Activated effector memory CD4-positive, alpha-beta T cell treated with anti-CD3 and anti-CD28 coated beads, Interleukin-2, amount 50 U/mL, for 16 hours (primary cell): ENCODE data around the gene CEP350.

Source experiments
- DNase-seq: peaks from one replicate; pipeline ENCODE4 v3.0.0-alpha.2; 2020

CEP350 gene, protein sequence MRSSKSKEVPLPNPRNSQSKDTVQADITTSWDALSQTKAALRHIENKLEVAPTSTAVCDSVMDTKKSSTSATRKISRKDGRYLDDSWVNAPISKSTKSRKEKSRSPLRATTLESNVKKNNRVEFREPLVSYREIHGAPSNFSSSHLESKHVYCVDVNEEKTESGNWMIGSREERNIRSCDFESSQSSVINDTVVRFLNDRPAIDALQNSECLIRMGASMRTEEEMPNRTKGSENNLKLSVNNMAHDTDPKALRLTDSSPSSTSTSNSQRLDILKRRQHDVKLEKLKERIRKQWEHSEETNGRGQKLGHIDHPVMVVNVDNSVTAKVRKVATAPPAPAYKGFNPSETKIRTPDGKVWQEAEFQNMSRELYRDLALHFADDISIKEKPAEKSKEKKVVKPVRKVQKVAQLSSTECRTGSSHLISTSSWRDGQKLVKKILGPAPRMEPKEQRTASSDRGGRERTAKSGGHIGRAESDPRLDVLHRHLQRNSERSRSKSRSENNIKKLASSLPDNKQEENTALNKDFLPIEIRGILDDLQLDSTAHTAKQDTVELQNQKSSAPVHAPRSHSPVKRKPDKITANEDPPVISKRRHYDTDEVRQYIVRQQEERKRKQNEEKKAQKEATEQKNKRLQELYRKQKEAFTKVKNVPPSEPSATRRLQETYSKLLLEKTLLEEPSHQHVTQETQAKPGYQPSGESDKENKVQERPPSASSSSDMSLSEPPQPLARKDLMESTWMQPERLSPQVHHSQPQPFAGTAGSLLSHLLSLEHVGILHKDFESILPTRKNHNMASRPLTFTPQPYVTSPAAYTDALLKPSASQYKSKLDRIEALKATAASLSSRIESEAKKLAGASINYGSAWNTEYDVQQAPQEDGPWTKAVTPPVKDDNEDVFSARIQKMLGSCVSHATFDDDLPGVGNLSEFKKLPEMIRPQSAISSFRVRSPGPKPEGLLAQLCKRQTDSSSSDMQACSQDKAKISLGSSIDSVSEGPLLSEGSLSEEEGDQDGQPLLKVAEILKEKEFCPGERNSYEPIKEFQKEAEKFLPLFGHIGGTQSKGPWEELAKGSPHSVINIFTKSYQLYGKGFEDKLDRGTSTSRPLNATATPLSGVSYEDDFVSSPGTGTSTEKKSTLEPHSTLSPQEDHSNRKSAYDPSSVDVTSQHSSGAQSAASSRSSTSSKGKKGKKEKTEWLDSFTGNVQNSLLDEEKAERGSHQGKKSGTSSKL (N-terminal part only)

DNA sequence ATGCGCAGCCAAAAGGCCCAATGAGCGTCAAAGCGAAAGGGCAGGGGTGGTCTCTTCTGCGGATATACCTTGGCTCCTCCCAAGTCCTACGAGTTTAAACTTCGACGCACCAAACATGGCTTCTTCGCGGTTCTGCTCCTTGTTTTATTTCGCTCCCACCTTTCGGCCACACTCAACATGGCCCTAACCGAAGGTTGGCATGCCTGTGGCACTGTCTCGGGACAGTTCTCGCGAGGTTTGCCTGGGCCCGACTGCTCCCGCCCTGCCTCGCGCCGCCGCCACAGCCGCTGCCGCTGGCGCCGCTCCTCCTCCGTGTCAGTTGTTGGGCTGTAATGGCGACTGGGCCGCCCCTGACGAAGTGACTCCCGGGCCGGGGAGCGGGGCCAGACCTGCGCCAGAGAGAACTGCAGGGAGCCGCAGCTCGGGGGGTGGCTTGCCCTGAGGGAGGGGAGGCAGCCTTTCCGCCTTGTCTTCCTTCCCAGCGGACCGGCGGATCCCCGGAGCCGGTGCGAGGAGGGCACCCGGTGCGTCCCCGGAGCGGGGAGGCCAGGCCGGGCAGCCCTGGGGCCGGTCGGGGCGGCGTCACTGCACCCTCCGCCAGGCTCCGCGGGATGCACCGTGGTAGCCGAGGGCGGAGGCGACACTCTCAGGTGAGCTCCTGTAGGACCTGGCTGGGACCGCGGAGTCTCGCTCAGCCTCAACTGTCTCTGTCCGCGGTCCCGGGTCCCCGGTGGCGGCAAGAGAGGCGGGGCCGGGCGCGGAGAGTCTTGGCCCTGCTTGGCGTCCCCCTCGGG, at the start of gene CEP350:
CEP350 (plus strand) TSS at position 318 of the 794 bp plus-strand sequence. CDS start 31,372 bp downstream, outside the sequence.
- DNase-seq: peak; percentile 99

DNA sequence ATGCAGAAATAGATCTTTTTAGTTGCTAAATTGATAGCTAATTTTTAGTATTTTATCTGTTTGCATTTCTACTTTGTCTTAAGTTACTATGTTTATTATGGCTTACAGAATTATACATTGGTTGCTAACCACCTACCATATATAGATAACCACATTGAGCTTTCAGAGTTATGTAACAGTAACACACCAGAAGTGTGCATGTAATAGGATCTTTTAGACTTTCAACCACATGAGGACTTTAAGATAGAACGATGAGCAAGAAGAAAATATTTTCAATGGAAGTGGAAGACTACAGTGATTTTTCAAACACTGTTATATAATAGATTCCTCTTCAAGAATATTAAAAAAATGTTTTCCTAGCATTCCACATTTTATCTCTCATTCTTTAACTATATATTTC, 43.7 kb upstream of the CEP350 start:
- no peak for DNase-seq

DNA sequence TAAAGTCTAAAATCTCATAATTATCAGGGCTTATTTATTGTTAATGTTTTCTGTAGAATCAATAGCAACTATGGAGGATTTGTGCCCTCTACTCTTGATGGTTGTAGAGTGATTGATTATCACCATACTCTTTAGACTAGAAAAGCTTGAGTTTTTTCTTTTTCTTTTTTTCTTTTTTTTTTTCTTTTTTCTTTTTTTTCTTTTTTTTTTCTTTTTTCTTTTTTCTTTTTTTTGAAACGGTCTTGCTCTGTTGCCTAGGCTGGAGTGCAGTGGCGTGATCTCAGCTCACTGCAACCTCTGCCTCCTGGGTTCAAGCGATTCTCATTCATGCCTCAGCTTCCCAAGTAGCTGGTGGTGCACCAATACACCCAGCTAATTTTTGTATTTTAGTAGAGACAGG, 42.8 kb upstream of the CEP350 start:
- no peak for DNase-seq

DNA sequence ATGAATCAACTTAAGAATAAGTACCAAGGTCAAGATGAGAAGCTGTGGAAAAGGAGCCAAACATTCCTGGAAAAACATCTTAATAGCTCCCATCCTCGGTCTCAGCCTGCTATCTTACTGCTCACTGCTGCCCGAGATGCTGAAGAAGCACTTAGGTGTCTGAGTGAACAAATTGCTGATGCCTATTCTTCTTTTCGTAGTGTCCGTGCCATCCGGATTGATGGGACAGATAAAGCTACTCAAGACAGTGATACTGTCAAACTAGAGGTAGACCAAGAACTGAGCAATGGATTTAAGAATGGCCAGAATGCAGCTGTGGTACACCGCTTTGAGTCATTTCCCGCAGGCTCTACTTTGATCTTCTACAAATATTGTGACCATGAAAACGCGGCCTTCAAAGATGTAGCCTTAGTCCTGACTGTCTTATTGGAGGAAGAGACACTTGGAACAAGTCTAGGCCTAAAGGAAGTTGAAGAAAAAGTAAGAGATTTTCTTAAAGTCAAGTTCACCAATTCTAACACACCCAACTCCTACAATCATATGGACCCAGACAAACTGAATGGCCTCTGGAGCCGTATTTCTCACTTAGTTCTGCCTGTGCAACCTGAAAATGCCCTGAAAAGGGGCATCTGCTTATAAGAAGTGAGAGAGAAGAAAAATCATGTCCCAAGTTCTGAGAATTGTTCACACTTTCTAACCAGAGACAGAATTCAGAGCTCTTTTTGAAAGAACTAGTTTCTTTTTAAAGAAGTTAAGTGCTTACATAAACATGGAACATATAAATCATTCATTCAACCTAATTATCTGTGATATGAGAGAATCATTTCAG, 36.8 kb upstream of the CEP350 start:
- no peak for DNase-seq

DNA sequence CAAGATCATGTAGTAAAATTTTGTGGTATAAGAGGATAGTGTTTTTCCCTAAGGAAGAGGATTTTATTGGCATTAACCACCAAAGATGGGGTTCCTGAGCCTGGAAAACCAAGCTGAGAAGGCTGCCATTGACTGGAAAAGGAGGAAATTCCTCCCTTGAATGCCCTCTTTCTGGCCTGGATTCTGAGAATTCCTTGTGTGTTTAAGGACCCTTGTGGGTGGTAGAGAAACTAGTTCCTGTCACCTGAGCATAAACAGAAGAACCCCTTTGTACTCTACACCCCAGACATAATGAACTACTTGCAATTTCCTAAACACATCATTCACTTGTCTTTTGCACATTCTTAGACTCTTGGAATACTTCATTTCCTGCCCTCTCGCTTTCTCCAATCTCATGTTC, 33.1 kb upstream of the CEP350 start:
- DNase-seq: no peak

DNA sequence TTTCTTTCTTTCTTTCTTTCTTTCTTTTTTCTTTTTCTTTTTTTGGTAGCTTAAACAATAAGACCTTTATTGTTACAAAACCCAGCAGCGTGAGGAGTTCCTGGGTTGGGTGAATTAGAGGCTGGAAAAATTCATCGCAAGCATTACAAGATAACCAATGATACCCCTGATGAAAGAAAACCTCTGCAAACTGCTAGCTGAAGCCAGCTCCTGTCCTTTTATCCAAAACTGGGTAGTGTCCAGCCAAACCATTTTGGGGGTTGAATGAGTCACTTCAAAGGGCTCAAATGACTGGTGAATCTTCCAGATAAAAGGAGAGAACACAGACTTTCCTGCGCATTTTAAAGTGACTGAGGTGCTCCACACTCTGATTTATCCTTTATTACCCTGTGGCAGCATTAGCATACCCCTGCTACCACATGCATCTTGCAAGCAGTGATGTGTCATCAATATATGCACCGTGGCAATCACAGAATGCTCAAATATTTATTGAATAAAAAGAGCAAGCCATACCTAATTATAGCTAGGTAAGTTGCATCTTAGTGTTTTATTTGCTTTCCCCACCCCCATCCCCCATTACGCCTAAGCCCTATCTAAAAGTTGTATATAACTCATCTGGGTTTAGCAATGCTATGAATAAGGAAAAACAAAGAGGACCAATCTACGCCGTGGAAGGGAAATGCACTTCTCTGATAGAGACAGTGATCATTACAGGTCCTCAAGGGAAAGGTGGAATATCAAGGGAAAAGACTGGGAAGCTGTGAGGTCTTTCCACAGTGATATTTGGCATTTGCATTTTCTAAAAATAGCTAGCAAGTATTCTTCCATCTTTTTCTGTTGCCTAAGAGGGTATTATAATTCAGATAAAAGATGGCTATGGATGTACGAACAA, 32.4 kb upstream of the CEP350 start:
- no peak for DNase-seq

DNA sequence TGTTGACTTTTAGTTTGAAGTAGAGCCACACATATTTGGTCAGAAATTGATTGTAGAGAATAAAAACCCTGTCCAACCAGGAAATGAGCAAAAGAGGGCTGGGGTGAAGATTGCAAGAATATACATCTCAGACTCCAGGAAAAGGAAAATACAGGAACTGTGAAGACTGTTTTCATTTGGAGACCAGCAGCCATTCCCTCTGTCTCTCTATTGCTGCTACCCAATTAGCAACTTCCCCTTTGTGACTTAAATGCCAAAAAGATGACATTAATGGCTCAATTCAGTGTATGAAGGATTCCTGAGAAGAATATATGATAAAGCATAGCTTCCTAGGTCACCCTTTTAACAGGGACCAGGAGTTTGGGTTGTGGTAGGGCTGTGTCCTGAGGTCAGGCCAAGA, 31.6 kb upstream of the CEP350 start:
- DNase-seq: no peak

DNA sequence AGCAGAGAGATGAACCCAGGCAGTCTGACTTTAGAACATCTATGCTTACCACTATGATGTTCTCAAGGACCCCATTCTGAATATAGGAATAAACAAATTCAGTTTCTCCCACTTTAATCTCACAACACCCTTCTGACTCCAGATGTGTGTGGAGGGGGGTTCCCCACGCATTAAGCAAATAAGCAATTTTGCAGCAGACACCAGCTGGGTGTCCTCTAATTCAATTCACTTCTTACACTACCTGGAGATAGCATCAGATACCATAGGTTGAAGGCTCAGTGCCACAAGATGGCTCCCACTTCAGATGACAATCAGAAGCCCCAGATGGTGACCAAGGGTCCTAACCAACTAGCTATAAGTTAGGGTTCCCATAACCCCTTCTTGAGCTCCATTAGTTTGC, 30.3 kb upstream of the CEP350 start:
- DNase-seq: no peak

DNA sequence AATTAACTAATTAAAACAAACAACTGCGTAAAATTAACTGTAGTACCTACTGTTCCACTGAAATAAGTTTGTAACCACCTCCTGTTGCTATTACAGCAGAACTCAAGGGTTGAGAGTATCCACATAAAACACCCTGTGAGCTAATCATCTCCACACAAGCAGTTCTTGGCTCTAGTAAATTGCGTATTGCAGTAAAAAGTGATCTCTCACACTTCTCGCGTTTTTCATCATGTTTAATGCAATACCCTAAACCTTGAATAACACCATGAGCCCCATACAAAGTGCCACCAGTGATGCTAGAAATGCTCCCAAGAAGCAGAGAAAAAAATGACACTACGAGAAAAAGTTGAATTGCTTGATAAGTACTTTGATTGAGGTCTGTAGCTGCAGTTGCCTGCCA, 29.3 kb upstream of the CEP350 start:
- no peak for DNase-seq

DNA sequence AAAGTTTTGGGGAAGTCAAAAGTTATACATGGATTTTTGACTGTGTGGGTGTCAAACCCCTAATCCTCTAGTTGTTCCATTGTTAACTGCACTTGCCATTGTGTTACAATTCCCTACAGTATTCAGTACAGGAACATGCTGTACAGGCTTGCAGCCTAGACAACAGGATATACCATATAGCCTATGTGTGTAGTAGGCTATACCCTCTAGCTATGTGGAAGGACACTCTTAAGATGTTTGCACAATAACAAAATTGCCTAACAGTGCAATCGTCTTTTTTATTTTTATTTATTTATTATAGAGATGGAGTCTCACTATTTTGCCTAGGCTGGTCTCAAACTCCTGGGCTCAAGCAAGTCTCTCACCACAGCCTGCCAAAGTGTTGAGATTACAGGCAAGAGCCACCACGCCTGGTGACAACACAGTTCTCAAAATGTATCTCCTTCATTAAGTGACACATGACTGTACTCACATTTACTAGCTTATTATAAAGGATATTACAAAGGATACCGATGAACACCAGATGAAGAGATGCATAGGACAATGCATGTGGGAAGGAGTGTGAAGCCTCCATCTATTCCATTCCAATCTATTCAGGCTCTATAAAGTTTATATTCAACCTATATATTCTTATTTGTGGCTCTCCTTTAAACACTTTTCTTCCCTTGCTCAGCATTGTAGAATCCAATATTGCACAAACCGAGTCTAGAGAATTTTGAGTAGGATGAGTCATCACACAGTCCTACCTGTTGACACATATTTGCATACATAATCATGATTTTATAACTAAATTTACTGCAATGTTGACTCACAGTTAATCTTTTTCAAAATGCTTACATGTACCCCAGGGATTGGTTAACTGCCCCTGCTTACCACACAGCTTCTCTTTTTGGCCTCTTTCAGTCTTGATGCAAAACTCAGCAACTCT, 28.4 kb upstream of the CEP350 start:
- no peak for DNase-seq

DNA sequence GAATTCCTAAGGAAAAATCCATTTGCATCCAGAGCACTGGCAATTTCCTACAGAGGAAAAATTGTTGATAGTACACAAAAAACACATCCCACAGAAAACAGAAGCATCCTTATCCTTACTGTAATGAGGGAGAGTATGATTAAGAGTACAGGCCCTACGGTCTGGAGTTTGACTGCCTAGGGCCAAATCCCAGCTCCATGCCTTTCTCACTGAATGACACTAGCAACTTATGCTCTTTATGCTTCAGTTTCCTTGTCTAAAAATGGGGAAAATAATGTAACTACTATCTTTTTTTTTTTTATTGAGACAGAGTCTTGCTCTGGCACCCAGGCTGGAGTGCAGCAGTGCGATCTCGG, 27.8 kb upstream of the CEP350 start:
- no peak for DNase-seq

DNA sequence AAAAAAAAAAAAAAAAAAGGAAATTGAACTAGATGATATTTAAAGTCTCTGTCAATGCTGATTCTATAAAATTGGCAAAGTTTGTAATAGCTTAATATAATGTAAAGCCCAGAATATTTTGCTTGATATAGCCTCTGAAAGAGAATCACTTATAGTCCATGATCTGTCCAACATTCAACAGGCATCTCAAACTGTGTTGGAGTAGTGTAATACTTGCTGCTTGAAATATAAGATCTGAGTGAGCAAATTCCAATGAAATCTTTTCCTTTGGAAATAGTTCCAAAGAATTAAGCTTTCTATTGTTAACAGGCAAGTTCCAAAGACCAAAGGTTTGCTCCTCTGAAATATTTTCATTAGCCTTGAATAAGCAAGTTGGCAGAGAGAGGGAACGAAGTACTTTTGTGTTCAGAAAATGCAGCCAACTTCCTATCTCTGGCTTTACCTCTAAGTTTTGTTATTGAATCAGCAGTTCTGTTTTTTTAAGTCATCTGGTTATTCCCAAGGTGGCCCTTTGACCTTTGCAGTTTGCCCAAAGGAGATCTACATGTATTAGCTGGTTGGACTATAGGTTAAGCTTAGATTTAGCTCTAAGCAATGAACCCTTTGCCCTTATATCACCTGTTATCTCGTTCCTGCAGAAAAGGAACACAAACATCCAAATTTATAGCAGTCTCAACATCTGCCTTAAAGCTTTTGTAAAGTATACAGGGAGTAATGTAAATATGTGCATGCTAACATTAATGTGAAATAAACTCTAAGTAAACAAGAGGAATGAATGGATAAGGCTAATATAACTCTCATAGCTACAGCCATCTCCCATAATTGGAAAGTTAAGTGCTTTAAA, 24.4 kb upstream of the CEP350 start:
- no peak for DNase-seq

DNA sequence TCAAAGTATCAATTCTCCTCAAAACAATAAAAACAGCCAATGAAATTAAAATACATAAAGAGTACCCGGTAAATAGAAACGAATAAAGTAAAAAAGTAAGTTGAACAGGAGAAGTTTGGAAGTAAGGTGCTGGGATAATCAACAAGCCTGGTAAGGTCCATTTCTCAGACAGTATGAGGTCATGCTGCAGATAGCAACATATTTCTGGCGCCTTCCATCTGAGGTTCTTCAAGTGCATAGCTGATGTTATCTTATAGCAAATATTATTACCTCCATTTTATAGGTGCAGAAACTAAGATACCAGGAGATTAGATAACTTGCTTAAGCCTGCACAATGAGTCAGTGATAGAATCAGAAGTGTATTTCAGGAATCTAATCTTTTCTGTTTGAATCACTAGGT, 23.7 kb upstream of the CEP350 start:
- no peak for DNase-seq

DNA sequence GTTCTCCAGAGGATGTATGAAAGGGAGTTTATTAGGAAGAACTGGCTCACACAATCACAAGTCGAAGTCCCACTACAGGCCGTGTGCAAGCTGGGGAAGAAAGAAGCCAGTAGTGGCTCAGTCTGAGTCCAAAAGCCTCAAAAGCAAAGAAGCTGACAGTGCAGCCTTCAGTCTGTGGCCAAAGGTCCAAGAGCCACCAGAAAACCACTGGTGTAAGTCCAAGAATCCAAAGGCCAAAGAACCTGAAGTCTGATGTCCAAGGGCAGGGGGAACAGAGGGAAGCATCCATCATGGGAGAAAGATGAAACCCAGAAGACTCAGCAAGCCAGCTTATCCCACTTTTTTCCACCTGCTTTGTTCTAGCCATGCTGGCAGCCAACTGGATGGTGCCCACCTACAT, 21.4 kb upstream of the CEP350 start:
- DNase-seq: no peak

DNA sequence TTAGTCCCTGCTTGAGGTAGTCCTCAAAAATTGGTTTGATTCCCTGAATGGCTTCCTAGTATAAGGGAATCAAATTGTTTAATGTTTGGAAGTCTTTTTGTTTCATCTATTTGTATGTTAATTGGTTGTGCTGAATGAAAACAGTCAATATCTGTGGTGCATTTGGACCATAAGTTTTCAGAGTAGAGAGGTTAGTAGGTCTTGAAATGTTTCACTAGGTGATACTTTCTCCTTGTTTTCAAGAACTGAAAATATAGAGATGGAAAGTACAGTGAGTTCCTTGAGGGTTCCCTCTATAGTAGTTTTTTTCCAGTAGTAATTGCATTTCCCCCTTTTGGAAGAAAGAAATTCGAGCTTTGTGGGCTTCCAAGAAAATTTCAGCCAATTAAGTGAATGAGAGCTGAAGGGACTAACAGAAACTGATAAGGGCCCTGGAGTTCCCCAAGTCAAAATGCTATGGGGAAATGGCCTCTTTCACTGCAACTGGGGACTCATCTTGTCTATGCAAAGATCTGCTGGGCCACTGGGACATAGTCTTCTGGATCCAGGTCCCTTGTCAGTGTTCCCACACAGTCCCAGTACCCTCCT, 18.6 kb upstream of the CEP350 start:
- no peak for DNase-seq

DNA sequence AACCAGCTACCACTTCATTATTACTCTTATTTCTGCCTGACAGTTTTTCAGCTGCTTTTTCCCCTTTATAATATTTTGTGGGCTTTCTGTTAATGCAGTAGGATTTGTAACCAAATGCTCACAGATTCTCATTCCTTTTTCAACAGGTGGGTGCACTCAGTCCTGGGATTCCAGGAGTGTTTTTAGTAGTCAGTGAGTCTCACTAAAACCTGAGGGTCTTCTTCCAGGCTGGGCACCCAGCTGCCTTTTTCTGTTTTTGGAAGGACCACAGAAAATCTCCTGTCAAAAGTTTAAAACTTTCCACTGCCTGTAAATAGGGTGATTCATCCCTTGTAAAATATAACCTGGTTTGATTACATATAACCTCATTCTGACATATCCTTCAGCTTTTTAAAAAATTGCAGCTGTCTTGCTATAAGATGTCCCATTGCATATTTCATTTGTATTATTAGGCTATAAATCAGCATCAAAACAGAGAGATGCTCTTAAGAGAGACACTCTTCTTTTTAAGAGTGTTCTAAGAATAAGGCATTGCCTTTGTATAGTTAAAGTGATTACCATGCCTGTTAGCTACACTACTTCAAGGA, 16.8 kb upstream of the CEP350 start:
- DNase-seq: no peak

DNA sequence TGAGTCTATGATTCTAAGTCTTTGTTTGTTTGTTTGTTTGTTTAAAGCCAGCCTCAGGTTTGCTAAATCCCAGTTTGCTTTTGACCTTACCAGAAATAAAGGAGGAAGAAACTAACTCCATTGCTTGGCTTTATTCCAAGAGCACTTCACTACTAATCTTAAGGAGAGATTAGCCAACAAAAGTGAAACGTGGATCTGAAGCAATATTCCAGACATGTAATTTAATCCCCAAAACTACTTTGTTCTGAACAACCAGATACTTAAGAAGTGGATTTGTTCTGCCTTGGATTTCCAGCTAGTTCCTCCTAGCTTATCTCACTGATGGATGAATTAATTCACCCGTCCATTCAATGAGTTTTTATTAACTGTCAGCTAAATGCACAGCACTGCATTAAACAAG, 15.9 kb upstream of the CEP350 start:
- no peak for DNase-seq

DNA sequence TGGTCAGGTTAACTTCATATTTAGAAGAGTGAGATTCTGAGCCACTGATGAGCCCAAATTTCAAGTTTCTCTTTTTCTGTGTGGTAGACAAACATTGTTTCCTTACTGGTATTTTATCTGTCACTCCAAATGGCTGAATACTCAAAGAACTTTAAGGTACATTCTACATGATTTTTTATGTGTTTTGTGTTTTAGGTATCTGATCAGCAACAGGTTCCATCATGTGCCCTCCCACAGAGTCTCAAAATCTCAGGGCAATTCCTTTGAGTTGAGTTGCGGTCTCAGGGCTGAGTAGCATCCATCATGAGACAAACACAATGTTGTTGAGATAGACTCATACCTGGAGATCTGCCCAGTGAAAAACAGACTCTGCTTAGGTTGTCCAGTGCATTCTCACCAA, 14.7 kb upstream of the CEP350 start:
- no peak for DNase-seq
